HG02973 (cell line): ENCODE data around the gene AP3S1.

Experiments used
- ATAC-seq: cut with Tn5 transposase; IDR thresholded peaks from one replicate; pipeline ENCODE4 v1.9.1; 2021; ENCODE audit warnings: moderate library complexity; ENCODE audit not compliant: unreplicated experiment

The AP3S1 gene

GRCh38 chr5:115934388-115934974 is 92.7 kb downstream of the AP3S1 start:
- ATAC-seq = no peak

GRCh38 chr5:115936031-115936430 is 94.3 kb downstream of the AP3S1 start:
- ATAC-seq = no peak

- no peak for ATAC-seq
Measured at GRCh38 chr5:115939059-115939458, 97.3 kb downstream of the AP3S1 start.

- no peak for ATAC-seq
Measured at GRCh38 chr5:115940080-115940810, 98.5 kb downstream of the AP3S1 start.

GRCh38 chr5:115941051-115941675 is 99.4 kb downstream of the AP3S1 start:
- ATAC-seq = no peak

GRCh38 chr5:115944501-115944900 is 102.8 kb downstream of the AP3S1 start:
- ATAC-seq = no peak

- no peak for ATAC-seq
Measured at GRCh38 chr5:115946655-115947054, 104.9 kb downstream of the AP3S1 start.

- no peak for ATAC-seq
Measured at GRCh38 chr5:115947260-115947659, 105.5 kb downstream of the AP3S1 start.

- no peak for ATAC-seq
Measured at GRCh38 chr5:115948091-115948534, 106.4 kb downstream of the AP3S1 start.

- no peak for ATAC-seq
Measured at GRCh38 chr5:115949096-115949495, 107.4 kb downstream of the AP3S1 start.

GRCh38 chr5:115952588-115952987 is 110.9 kb downstream of the AP3S1 start:
- no peak for ATAC-seq

GRCh38 chr5:115954144-115954543 is 112.4 kb downstream of the AP3S1 start:
- ATAC-seq = no peak

- ATAC-seq = no peak
Measured at GRCh38 chr5:115956957-115957356, 115.2 kb downstream of the AP3S1 start.

- no peak for ATAC-seq
Measured at GRCh38 chr5:115961381-115962238, 119.9 kb downstream of the AP3S1 start.

- no peak for ATAC-seq
Measured at GRCh38 chr5:115962239-115962564, 120.5 kb downstream of the AP3S1 start, which contains the start of gene LVRN. Gene LVRN (plus strand): TSS chr5:115962475. CDS start chr5:115962618, 143 bp downstream.

- ATAC-seq = no peak
Measured at GRCh38 chr5:115962565-115963402, 121.0 kb downstream of the AP3S1 start.

- no peak for ATAC-seq
Measured at GRCh38 chr5:115963566-115963965, 121.8 kb downstream of the AP3S1 start.
